PFSK-1 (cell line): ENCODE measurements around the gene MAP3K7.

ENCODE experiments used
- FOXP2 ChIP-seq: optimal IDR thresholded peaks from 2 replicates; pipeline ENCODE3; 2011; ENCODE audit warnings: borderline replicate concordance, control low read depth, inconsistent platforms; ENCODE audit not compliant: insufficient read depth; ENCODE audit errors: extremely low read length, extremely low read depth
- POLR2AphosphoS5 ChIP-seq: IDR thresholded peaks from 2 replicates; pipeline ENCODE4 v1.6.1; 2012; ENCODE audit warnings: low read depth, mild to moderate bottlenecking, control low read depth, low read length, moderate library complexity
- REST ChIP-seq, 2 experiments: IDR thresholded peaks; 2 replicates each; pipeline versions ENCODE4 v1.6.1 to v1.8.0; 2011 to 2012; ENCODE audit warnings: low read depth in 2 of 2, low read length in 2 of 2, control low read depth in 1 of 2, inconsistent platforms in 1 of 2, mild to moderate bottlenecking in 1 of 2, moderate library complexity in 1 of 2; ENCODE audit not compliant: insufficient read depth in 1 of 2
- TAF1 ChIP-seq: IDR thresholded peaks from 2 replicates; pipeline ENCODE4 v1.6.1; 2012; ENCODE audit warnings: low read length, control low read depth, borderline replicate concordance; ENCODE audit not compliant: insufficient read depth

GRCh38 chr6:90581146-90581545 is 5.7 kb downstream of the MAP3K7 start:
- no peak for TF ChIP-seq TAF1
- no peak for TF ChIP-seq POLR2AphosphoS5
- no peak for TF ChIP-seq REST (IDR thresholded peaks at IDR 0.05; ENCODE audit: insufficient read depth in 1 of 2, low read depth in 2 of 2, low read length in 2 of 2)
- no peak for TF ChIP-seq FOXP2
